Osteocyte (in vitro differentiated cells): ENCODE measurements around the gene ARSB. TPM values are rescaled to one million over a fixed set of nuclear protein-coding genes. Genes with fewer than 3 reads are reported as not detected.
"Not testable (repeated sequence)": the region's sequence is repeated elsewhere in the genome, so short reads cannot be mapped to it uniquely, and the experiment has no call there.

Experiments
- DNase-seq: peaks from one replicate; pipeline ENCODE4 v3.0.0; 2021; ENCODE audit warnings: mixed read lengths; ENCODE audit not compliant: unreplicated experiment; ENCODE audit errors: extremely low spot score
- H3K27ac Mint-ChIP-seq: one replicate; pipeline ENCODE4 v1.8.0; 2021; ENCODE audit warnings: mild to moderate bottlenecking, mixed read lengths; ENCODE audit not compliant: unreplicated experiment
- H3K27me3 Mint-ChIP-seq: one replicate; pipeline ENCODE4 v1.8.0; 2021; ENCODE audit warnings: mixed read lengths; ENCODE audit not compliant: unreplicated experiment
- H3K36me3 Mint-ChIP-seq: one replicate; pipeline ENCODE4 v1.8.0; 2021; ENCODE audit warnings: mixed read lengths; ENCODE audit not compliant: unreplicated experiment
- H3K4me1 Mint-ChIP-seq: one replicate; pipeline ENCODE4 v1.8.0; 2021; ENCODE audit warnings: mixed read lengths; ENCODE audit not compliant: unreplicated experiment
- H3K4me3 Mint-ChIP-seq: one replicate; pipeline ENCODE4 v1.8.0; 2021; ENCODE audit warnings: mild to moderate bottlenecking, moderate library complexity, mixed read lengths; ENCODE audit not compliant: unreplicated experiment
- H3K9me3 Mint-ChIP-seq: one replicate; pipeline ENCODE4 v1.8.0; 2021; ENCODE audit warnings: mixed read lengths; ENCODE audit not compliant: unreplicated experiment
- total RNA-seq: library from RNA; stranded (reverse); gene quantifications from 2 replicates; pipeline ENCODE4 v1.2.1, GENCODE V29; 2021
- TF ChIP-seq, protein P1 (sequence below): fragments of 200-600 bp; sonication (generic); IDR thresholded peaks from 2 replicates; pipeline ENCODE4 v1.5.0; 2021; ENCODE audit warnings: antibody characterized with exemption, mild to moderate bottlenecking, moderate library complexity

Gene ARSB
- total RNA-seq, 1 donor from 2014 or later, result 34.9 TPM

DNA sequence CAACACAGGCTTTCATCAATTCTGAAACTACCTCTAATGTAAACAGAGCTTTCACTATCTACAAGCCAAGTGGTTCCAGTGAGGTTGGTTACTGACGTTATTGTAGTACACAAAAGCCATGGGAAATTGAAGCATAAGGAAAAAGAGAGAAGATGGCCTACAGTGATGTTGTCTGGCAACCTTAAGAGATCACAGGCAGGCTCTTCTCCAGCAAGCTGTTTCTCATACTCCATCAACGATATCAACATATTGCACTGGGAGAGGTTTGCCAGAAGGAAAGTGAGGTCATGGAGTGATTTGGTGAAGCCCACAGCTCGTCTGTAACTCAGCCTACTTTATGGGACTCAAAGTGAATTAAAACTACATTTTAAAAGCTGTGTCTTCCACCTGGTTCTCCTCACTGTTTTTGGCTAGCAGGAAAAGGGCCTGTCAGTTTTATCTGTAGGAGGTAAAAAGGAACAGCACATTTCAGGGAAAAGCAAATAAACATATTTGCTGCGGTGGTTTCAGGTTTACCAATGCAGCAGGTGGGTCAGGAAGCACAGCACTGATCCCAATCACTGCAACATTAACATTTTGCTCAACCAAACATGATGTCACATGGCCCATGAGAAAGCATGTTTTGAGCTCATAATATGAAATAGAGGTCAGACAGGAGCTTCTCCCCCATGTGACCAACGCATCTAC lies 72.9 kb downstream of the ARSB start:
- Mint-ChIP-seq H3K4me3 (no peak overlapping the region), H3K4me1 (peaks cover 48% of the 10 kb centered on the region), H3K27me3 (no peaks in the 10 kb centered on the region), H3K36me3 (no peaks in the 10 kb centered on the region), H3K27ac (no peak overlapping the region), H3K9me3 (no peaks in the 10 kb centered on the region)
- DNase-seq, result no peak
- TF ChIP-seq, protein P1, sequence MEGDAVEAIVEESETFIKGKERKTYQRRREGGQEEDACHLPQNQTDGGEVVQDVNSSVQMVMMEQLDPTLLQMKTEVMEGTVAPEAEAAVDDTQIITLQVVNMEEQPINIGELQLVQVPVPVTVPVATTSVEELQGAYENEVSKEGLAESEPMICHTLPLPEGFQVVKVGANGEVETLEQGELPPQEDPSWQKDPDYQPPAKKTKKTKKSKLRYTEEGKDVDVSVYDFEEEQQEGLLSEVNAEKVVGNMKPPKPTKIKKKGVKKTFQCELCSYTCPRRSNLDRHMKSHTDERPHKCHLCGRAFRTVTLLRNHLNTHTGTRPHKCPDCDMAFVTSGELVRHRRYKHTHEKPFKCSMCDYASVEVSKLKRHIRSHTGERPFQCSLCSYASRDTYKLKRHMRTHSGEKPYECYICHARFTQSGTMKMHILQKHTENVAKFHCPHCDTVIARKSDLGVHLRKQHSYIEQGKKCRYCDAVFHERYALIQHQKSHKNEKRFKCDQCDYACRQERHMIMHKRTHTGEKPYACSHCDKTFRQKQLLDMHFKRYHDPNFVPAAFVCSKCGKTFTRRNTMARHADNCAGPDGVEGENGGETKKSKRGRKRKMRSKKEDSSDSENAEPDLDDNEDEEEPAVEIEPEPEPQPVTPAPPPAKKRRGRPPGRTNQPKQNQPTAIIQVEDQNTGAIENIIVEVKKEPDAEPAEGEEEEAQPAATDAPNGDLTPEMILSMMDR, result no peak

DNA sequence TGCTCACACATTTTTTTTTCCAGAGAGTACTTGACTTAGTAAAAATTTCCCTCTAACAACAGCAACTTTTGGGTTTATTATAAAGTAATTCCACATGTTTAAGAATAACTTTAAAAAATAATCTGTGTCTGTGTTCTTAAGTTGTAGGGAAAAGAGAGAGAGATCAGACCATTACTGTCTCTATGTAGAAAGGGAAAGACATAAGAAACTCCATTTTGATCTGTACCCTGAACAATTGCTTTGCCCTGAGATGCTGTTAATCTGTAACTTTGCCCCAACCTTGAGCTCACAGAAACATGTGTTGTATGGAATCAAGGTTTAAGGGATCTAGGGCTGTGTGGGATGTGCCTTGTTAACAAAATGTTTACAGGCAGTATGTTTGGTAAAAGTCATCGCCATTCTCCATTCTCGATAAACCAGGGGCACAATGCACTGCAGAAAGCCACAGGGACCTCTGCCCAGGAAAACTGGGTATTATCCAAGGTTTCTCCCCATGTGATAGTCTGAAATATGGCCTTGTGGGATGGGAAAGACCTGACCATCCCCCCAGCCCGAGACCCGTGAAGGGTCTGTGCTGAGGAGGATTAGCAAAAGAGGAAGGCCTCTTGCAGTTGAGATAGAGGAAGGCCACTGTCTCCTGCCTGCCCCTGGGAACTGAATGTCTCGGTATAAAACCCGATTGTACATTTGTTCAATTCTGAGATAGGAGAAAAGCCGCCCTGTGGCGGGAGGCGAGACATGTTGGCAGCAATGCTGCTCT lies 75.7 kb downstream of the ARSB start:
- not testable (repeated sequence) for DNase-seq, H3K27me3 Mint-ChIP-seq, H3K36me3 Mint-ChIP-seq, H3K4me3 Mint-ChIP-seq, H3K9me3 Mint-ChIP-seq
- H3K4me1 Mint-ChIP-seq, result peaks cover 60% of the 10 kb centered on the region
- peak overlapping the region; percentile 96 for H3K27ac Mint-ChIP-seq

DNA sequence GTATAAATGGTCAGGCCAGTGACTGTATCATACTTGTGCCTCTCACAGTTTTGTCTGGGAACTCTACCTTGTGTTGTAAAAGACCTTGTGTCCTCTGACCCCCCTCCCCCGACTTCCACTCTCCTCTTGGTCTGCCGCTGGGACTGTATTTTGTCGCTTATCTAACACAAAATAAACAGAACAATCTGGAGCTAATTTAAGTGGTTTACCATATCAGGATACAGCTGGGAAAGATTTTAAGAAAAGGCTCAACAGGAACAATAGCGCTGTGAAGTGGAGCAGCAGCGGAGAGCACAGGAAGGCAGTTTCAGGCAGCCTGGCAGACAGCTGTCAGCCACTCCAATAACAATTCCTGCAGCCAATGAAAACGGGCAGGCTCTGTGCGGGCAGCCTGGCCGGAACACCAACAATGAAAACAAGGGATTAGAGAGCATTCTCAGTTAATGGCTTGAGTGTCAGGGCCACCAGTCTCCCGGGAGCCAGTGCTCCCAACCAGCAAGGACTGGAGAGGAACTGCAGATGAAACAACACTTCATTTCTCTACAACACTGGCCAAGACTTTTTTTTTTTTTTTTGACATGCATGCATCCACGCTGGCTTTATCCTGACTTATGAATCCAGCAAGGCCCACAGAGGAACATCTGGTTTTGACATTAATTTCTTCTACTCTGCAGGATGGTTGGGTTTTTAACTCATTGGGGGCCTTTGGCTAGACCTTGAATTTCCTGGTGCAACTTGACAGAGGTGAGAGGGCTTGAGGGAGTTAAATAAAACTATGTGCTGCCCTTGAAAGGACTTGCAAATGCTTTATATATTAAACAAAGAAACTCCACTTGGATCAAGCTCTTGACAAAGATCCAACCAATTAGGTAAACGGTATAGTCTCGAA lies 76.7 kb downstream of the ARSB start:
- DNase-seq, result no peak
- Mint-ChIP-seq H3K4me3 (peak overlapping the region; percentile 69), H3K27me3 (no peaks in the 10 kb centered on the region), H3K4me1 (peaks cover 64% of the 10 kb centered on the region), H3K9me3 (no peaks in the 10 kb centered on the region), H3K36me3 (no peaks in the 10 kb centered on the region), H3K27ac (peak overlapping the region; percentile 96)
- TF ChIP-seq, protein P1, result no peak

DNA sequence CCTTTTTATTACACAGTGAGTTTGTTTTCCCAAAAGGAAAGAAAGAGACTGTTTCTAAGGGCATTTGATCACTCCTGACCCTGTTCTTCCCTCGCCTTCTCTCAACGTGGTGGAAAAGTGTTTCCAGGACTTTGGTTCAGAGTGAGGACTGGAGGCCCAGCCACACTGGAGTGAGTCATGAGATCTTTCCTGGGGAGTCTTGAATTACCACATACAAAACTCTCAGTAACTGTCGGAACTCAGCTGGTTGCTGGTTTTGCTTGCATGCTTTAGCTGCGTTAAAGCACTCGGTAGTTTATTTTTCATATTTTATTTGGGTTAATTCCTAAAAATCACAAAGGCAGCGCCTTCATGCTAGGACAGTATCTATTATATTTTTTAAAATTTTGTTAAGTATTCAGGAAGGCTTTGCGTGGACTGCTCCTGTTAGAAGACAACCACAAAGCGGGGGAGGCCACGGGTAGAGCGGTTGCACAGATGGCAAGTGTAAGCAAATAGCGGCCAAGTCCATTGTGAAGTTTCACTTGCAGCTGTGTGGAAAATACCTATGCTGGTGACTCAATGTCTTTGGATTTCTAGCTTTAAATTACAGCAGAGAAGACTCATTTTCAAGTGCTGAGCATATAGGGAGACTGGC lies 77.7 kb downstream of the ARSB start:
- peak overlapping the region; percentile 69 for H3K4me3 Mint-ChIP-seq
- peak overlapping the region; percentile 96 for H3K27ac Mint-ChIP-seq
- TF ChIP-seq, protein P1, result no peak
- H3K27me3 Mint-ChIP-seq, result no peaks in the 10 kb centered on the region
- H3K9me3 Mint-ChIP-seq, result no peaks in the 10 kb centered on the region
- peaks cover 72% of the 10 kb centered on the region for H3K4me1 Mint-ChIP-seq
- no peak for DNase-seq
- H3K36me3 Mint-ChIP-seq, result no peaks in the 10 kb centered on the region
